GM21576 (cell line): ENCODE data around the gene TWSG1.

Experiments
- ATAC-seq: cut with Tn5 transposase; IDR thresholded peaks from one replicate; pipeline ENCODE4 v1.9.1; 2021; ENCODE audit warnings: mild to moderate bottlenecking, moderate library complexity; ENCODE audit not compliant: unreplicated experiment

TWSG1 gene

DNA sequence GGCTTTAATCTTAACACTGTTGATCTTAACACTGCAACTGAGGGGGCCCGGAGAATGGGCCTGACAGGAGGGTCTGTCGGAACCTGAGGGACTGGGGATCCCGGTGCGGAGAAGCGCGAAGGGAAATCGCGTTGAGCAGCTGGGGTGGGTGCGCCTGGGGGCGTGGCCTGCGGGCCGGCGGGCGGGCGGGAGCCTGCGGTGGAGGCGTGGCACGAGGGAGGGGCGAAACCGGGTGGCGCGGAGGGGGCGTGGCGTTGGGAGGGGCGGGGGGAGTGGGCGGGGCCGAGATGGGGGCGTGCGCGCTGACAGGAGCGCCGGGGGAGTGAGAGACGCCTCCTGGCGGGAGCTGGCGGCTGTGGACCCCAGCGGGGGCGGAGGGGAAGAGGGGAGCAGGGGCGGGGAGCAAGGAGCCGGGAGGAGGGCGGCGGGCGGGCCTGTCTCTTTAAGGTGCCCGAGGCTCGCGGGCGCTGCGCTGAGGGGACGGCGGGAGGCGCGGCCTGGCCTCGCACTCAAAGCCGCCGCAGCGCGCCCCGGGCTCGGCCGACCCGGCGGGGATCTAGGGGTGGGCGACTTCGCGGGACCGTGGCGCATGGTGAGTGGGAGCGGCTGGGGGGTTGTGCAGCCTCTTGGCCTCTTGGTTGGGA is at the start of gene TWSG1:
Gene TWSG1, plus strand, starts transcription at position 445 of the 644 bp plus-strand sequence. CDS start 2,457 bp downstream, outside the sequence.
- peak; percentile 73 for ATAC-seq

GRCh38 chr18:9285604-9286003 is 49.0 kb upstream of the TWSG1 start:
- no peak for ATAC-seq

- no peak for ATAC-seq
These were observed 47.5 kb upstream of the TWSG1 start for GRCh38 chr18:9287036-9287435.

DNA sequence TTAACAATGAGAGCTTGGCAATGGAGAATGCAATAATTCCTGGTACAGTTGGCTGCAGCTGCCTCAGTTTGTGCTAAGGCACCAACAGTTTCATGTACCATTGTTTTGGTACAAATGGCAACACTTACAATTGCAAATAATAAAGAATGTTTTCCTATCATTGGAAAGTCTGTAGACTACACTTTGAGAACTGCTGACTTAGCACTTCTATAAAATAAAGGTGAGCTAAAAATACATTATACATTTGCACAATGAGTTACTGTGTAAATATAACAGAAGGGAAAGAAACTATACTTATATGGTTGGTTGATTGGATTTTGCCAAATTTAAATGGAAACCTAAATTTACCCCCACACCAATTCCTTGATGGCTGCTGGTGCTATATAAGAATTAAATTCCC is 44.9 kb upstream of the TWSG1 start:
- no peak for ATAC-seq

DNA sequence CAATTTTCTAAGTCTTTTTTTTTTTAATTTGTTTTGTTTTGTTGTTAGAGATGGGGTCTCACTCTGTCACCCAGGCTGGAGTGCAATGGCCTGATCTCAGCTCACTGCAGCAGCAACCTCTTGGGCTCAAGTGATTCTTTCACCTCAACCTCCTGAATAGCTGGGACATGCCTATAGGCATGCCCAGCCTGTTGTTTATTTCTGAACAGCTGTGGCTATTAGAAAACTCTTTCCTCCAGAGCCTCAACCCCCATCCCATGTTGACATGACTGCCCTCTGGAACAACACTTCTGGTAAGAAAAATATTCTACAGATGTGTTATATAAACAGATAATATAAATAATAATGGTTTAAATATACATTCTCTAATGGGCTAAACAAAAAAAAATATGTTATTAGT is 44.4 kb upstream of the TWSG1 start:
- ATAC-seq, result no peak

- no peak for ATAC-seq
These were observed 42.5 kb upstream of the TWSG1 start for GRCh38 chr18:9292047-9292446.

- no peak for ATAC-seq
These were observed 40.6 kb upstream of the TWSG1 start for GRCh38 chr18:9293948-9294347.

GRCh38 chr18:9296233-9297006 is 38.2 kb upstream of the TWSG1 start:
- no peak for ATAC-seq

DNA sequence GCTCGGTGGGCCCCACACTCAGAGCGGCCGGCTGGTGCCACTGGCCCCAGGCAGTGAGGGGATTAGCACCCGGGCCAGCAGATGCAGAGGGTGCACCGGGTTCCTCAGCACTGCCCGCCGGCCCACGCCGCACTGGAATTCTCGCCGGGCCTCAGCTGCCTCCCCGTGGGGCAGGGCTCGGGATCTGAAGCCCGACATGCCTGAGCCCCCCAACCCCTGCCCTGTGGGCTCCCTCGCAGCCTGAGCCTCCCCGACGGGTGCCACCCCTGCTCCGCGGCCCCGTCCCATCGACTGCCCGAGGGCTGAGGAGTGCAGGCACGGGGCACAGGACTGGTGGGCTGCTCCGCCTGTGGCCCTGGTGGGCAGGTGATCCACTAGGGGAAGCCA is 37.6 kb upstream of the TWSG1 start:
- ATAC-seq, result no peak

- ATAC-seq, result no peak
These were observed 30.0 kb upstream of the TWSG1 start for GRCh38 chr18:9304388-9305070.

- ATAC-seq, result no peak
These were observed 15.2 kb upstream of the TWSG1 start for GRCh38 chr18:9319333-9319732.

- ATAC-seq, result no peak
These were observed 13.5 kb upstream of the TWSG1 start for GRCh38 chr18:9321017-9321452.

DNA sequence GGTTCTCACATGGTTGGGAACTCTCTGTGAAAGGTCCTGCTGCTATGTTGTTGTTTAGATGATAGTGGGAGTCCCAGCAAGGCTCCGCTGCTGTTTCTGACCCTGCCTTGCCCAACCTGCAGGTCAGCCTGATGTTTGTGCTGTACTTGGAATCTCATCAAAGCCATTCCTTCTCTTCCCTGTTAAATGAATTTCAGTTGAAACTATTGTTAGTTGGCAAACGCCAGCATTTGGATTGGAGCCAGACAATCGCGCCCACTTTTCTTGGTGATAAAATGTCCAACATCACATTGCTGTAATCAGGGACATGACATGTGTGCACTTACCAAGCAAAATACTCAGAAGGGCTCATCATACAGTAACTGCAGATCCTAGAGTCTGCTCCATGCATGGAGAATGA is 12.8 kb upstream of the TWSG1 start:
- ATAC-seq, result no peak

DNA sequence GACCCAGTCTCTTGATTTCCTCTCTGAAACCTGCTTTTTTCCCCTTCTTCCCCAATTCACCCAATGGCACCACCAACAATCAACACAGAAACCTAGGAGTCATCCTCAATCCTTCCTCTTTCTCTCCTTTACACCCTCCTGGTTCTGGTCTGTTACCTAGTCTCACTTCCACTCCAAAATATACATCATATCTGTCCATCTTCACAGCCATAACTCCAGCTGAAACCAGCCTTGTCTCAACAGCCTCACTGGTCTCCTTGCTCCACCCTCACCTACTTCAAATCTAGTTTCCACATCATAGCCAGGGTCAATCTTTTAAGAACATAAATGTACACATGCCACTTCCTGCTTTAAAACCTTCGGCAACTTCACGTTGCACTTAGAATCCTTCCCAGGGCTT is 11.8 kb upstream of the TWSG1 start:
- no peak for ATAC-seq

- ATAC-seq, result no peak
These were observed 10.7 kb upstream of the TWSG1 start for GRCh38 chr18:9323750-9324445.

DNA sequence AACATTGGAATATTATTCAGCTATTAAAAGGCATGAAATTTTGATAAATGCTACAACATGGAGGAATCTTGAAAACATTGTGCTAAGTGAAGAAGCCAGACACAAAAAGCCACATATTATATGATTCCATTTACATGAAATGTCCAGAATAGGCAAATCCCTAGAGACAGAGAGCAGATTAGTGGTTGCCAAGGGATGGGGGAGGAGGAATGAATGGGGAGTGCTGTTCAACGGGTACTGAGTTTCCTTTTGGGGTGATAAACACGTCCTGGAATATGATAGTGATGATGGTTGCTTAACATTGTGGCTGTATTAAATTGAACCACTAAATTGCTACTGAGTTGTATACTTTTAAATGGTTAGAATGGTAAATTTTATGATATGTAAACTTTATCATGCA is 8.9 kb upstream of the TWSG1 start:
- no peak for ATAC-seq

DNA sequence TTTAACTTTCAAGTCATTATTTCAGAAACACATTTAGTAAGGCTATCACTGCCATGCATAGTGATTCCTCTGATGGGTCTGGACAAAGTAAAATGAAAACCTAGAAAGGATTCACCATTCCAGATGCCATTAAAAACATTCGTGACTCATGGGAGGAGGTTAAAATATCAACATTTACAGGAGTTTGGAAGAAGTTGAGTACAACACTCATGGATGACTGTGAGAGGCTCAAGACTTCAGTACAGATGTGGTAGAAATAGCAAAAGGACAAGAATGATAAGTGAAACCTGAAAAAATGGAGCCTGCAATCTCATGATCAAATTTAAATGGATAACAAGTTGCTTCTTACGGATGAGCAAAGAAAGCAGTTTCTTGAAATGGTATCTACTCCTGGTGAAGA is 5.8 kb upstream of the TWSG1 start:
- no peak for ATAC-seq

DNA sequence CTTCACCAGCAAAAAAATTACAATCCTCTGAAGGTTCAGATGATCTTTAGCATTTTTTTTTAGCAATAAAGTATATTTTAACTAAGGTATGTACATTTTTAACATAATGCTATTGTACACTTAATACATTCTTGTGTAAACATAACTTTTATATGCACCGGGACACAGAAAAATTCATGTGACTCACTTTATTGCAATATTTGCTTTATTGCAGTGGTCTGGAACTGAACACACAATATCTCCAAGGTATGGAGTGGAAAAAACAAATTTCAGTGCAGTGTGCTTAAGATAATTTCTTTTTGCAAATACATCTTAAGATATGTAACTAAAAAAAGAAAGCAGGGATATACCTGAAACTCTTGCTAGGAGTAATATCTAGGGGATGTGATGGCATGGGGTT is 5.1 kb upstream of the TWSG1 start:
- no peak for ATAC-seq

GRCh38 chr18:9330419-9330818 is 4.2 kb upstream of the TWSG1 start:
- ATAC-seq, result no peak

DNA sequence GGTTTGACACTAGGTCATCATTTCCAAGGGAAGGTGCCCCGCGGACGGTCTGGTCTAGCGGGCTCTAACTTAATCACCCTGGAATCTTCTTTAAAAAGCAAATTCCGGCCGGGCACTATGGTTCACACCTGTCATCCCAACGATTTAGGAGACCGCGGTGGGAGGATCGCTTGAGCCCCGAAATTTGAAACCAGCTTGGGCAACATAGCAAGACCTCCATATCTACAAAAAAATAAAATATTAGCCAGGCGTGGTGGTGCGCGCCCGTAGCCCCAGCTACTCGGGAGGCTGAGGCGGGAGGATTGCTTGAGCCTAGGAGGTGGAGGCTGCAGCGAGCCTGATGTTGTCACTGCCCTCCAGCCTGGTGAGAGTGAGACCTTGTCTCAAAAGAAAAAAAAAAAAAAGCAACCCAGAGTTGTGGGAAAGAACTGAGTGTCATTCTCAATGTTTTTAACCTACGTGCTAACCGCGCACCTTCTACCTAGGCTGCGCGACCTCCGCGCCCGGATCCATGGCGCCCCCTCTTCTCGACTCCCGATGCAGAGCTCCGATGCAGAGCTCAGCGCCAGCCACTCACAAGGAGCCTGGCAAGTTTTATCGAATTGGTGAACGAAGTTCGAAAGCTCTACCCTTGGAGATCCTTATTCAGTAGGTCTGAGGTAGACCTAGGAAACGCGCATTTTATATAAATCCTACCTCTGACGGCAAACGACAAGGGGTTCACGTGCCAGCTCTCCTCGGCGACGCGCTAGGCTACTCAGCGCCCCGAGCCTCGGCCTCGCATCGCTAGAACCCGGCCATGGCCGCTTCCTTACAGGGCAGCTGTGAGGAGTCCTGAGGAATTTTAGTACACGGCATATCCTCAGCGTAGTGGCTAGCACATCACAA is 888 bp upstream of the TWSG1 start:
- ATAC-seq, result peak; percentile 26
